HG02981 (cell line): ENCODE data around the gene UMOD.

Source experiments
- ATAC-seq: cut with Tn5 transposase; IDR thresholded peaks from one replicate; pipeline ENCODE4 v1.9.1; 2021; ENCODE audit warnings: mild to moderate bottlenecking, moderate library complexity; ENCODE audit not compliant: unreplicated experiment

UMOD gene

GRCh38 chr16:20352615-20353014 lies at the start of gene UMOD:
UMOD (minus strand) TSS chr16:20352715; CDS start chr16:20350737, 1,978 bp downstream.
- ATAC-seq, result no peak

DNA sequence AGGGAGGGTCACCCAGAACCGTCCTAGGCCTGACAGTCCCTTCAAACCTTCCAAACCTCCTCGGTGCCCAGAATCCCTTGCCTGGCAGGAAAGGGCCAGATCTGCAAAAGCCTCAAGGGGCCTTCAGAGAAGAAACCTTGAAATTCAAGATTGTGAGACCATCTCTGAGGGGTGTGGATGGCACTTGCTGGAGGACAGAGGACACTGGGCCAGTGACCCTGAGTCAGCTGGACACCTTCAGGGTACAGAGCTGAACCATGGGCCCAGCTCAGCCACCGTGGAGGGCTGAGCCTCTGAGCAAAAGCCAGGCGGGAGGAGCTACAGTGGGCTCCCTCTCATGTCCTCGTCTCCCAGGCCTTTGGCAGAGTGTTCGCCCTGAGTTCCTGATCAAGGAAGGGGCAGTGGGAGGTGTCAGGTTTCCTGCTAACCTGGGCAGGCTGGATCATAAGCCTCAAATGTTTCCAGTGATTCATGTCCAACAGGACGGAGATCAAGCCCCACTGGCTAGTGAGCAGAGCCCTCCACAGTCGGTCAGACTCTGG lies 49.0 kb upstream of the UMOD start:
- no peak for ATAC-seq

GRCh38 chr16:20401066-20401465 lies 48.6 kb upstream of the UMOD start:
- no peak for ATAC-seq

GRCh38 chr16:20399185-20399584 lies 46.7 kb upstream of the UMOD start:
- no peak for ATAC-seq

DNA sequence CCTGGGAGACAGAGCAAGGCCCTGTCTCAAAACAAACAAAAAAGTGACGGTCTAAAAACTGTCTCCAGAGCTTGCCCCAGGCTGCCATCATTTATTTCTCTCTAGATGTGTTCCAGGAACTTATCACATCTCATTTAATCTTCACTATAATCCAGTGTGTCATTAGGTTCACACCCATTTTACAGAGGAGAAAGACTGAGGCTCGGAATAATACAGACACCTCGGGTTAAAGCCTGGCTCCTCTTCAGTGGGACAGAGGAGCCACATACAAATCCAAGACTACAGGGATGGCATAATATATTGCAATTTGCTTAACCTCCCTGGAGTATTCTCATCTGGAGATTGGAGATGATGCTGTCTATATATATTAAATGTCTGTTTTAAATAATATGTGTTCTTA lies 46.1 kb upstream of the UMOD start:
- ATAC-seq, result no peak

DNA sequence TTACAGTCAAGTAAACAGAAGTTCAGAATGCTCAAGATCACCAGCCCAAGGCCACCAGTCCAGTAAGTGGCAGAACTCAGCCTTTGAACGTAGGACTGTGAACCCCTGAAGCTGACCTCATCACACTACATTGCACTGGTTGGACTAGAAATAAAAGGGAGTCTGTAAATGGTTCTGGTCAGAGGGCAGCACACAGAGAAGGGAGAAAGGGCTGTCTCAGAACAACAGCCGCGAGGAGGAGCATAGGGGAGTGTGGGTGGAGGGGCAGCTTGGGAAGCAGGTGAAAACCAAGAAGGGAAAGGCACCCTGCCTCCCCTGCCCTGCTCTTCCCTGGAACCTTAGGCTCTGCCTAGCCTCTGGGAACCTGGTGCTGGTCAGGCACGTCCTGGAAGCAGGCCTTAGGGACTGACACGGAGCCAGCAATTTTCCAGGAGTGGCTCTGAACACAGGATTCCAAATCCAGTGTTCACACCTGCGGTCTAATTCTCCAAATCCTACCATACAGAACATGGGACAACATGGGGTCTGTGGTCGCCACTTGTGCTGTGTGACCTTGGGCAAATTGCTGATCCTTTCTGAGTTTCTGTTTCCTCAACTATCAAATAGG lies 45.1 kb upstream of the UMOD start:
- ATAC-seq, result no peak

- ATAC-seq, result no peak
Measured at GRCh38 chr16:20396846-20397467, 44.4 kb upstream of the UMOD start.

DNA sequence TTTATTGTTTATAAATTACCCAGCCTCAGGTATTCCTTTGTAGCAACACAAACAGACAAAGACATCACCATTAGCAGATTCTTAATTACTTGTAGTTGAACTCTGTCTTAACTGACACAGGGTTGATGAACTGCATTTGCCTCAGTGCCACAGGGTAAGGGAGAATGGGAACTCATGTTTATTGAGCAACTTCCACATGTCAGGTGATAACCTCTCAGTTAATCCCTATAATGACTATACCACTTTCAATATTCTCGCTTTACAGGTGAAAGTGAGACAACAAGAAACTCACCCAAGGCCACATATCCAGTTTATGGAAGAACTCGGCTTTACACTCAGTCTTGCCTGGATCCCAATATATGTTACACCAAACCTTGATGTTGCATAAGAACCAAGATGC lies 43.4 kb upstream of the UMOD start:
- ATAC-seq, result no peak

- ATAC-seq, result no peak
Measured at GRCh38 chr16:20393801-20394577, 41.5 kb upstream of the UMOD start.

GRCh38 chr16:20391045-20391444 lies 38.5 kb upstream of the UMOD start:
- ATAC-seq, result no peak

- ATAC-seq, result no peak
Measured at GRCh38 chr16:20388854-20389253, 36.3 kb upstream of the UMOD start.

- ATAC-seq, result no peak
Measured at GRCh38 chr16:20387978-20388377, 35.5 kb upstream of the UMOD start.

DNA sequence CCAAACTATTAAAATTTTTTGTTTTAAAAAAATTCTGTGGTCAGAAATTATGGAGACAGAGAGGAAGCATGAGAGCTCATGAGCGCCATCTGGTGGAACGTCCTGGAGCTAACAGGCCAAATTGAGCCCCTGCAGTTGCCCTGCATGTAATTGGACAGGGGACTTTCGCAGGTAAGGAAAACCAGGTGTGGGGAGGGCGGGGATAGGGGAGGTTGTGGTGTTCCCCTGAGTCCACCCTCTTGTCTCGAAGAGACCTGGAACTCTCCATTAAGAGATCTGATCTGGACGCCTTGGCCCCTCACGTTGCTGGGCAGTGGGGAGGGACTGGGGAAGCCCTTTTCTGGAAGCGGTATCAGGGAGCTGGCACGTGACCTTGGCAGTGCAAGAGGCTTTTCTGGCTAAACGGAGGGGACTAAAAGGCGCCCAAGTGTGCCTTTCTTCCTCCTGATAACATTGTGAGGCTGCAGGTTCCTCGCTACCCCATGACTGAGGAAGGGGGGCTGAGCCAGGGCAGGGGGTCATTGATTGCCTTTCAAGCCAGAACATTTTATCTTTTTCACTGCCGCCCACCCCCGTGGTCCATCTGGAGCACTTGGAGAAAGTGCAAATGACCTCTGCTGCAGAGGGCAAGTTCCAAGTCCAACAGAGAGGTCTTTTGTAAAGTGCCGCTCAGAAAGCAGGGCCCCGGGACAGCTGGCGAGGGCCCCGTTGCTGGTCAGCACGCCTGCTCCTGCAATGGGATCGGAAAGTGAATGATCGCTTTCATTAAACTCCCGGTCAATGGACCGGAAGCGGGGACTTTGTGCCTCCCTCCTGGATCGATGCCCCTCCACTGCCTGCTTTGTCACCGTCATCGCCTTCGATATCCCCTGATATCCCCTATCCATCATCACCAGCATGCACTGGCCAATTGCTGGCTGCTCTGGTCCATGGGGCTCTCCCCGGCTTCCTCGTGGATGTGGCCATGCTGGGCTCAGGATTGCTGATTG lies 33.6 kb upstream of the UMOD start:
- no peak for ATAC-seq

GRCh38 chr16:20383106-20384029 lies 30.9 kb upstream of the UMOD start:
- ATAC-seq, result peak; percentile 50

- no peak for ATAC-seq
Measured at GRCh38 chr16:20382202-20382948, 29.9 kb upstream of the UMOD start.

DNA sequence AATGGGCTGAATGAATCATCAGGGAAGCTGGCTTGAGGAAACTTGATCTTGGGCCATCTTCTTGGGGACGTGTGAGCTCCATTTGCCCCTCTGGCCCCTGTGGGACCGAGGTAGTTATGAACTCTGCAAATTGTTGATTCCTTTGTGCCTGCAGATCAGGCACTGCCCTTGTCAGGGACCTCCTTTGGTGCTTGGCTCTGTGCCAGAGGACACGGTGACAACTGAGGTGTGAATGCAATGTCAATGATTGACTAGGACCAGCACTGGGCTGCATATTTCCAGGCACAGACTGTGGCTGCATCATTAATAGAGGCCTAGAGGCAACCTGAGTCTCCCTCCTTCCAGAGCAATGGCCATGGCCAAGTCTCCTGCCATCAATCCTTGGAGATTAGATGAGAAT lies 28.3 kb upstream of the UMOD start:
- no peak for ATAC-seq

DNA sequence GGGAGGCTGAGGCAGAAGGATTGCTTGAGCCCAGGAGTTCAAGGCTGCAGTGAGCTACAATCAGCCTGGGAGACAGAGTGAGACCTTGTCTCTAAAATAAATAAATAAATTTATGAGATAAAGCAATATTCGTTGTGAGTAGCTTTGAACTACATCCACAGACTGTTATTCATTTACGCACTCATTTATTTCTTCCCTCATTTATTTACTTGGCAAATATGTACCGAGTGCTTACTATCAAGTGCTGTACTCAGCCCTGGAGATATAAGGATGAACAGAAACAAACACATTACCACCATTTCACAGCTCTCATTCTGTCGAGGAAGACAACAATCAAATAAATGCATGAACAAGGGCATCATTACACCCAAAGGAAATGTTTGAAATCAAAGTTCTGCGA lies 24.7 kb upstream of the UMOD start:
- no peak for ATAC-seq

- no peak for ATAC-seq
Measured at GRCh38 chr16:20372701-20373100, 20.2 kb upstream of the UMOD start.

- no peak for ATAC-seq
Measured at GRCh38 chr16:20369452-20370054, 17.0 kb upstream of the UMOD start.
